Glomerular visceral epithelial cell (primary cell): Measurements from ENCODE around the gene RD3L.

Experiments used
- DNase-seq: peaks from one replicate; pipeline ENCODE4 v3.0.0-alpha.2; 2016; ENCODE audit errors: extremely low spot score

Gene RD3L

GRCh38 chr14:103896578-103896977 lies 45.8 kb downstream of the RD3L start:
- DNase-seq = no peak

GRCh38 chr14:103894723-103895059 lies 47.6 kb downstream of the RD3L start:
- no peak for DNase-seq

- no peak for DNase-seq
These were observed 48.2 kb downstream of the RD3L start for GRCh38 chr14:103894034-103894722.

GRCh38 chr14:103892247-103892646 lies 50.1 kb downstream of the RD3L start:
- no peak for DNase-seq

- DNase-seq = no peak
These were observed 50.6 kb downstream of the RD3L start for GRCh38 chr14:103891667-103892215.

- DNase-seq = no peak
These were observed 51.3 kb downstream of the RD3L start for GRCh38 chr14:103890821-103891666.
